ENCODE measurements around the gene ACTN1.

GRCh38 chr14:68949601-68949965 is 29.5 kb downstream of the ACTN1 start:
- no peak for TF ChIP-seq CTCF (IDR thresholded peaks at IDR 0.05; ENCODE audit: low read depth, low read length)
- TF ChIP-seq EZH2phosphoT487 (IDR thresholded peaks at IDR 0.05; ENCODE audit: low read depth): no peak
